GM12874 (cell line): ENCODE results near the gene RPTOR.

Experiments used
- CTCF ChIP-seq: IDR thresholded peaks from 2 replicates; pipeline ENCODE4 v1.5.1; 2011; ENCODE audit warnings: low read depth, mild to moderate bottlenecking, control low read depth, low read length, moderate library complexity; ENCODE audit not compliant: insufficient read depth

Gene RPTOR

GRCh38 chr17:80940171-80941123 is 395.8 kb downstream of the RPTOR start:
- TF ChIP-seq CTCF = no peak

GRCh38 chr17:80941171-80941570 is 396.5 kb downstream of the RPTOR start:
- TF ChIP-seq CTCF = no peak

GRCh38 chr17:80941743-80942422 is 397.2 kb downstream of the RPTOR start:
- TF ChIP-seq CTCF = no peak

- TF ChIP-seq CTCF = no peak
Observed at GRCh38 chr17:80942423-80943345, 398.0 kb downstream of the RPTOR start.

- no peak for TF ChIP-seq CTCF
Observed at GRCh38 chr17:80943346-80944145, 398.9 kb downstream of the RPTOR start.

GRCh38 chr17:80944326-80944725 is 399.7 kb downstream of the RPTOR start:
- TF ChIP-seq CTCF = no peak
